WTC11 (cell line): Measurements from ENCODE around the gene TFF2. TPM values are rescaled to one million over a fixed set of nuclear protein-coding genes. Genes with fewer than 3 reads are reported as not detected.

Source experiments
- ATAC-seq: fragments of 200-7000 bp; cut with Tn5 transposase; 2 replicates; pipeline ENCODE4 v1.10.0; 2021; ENCODE audit warnings: mild to moderate bottlenecking, moderate library complexity
- CTCF ChIA-PET: fragments of 300-600 bp; sonication (Branson Sonifier 250); formaldehyde crosslinking; loops from one replicate; lab custom pipeline; 2021; ENCODE audit warnings: antibody characterized with exemption; lab: Charles Lee
- POLR2A ChIA-PET: fragments of 350-600 bp; sonication (Branson Sonifier 250); formaldehyde crosslinking; loops from one replicate; lab custom pipeline; 2021; ENCODE audit warnings: antibody characterized with exemption; lab: Charles Lee
- DNase-seq: peaks from one replicate; pipeline ENCODE4 v3.0.0; 2021; ENCODE audit warnings: low spot score
- H3K27ac Mint-ChIP-seq: 2 replicates; pipeline ENCODE4 v1.8.0; 2021; ENCODE audit warnings: mixed read lengths
- H3K27me3 Mint-ChIP-seq: 2 replicates; pipeline ENCODE4 v1.8.0; 2021; ENCODE audit warnings: low read depth, mild to moderate bottlenecking, moderate library complexity, mixed read lengths
- H3K36me3 Mint-ChIP-seq: 2 replicates; pipeline ENCODE4 v1.8.0; 2021; ENCODE audit warnings: mixed read lengths
- H3K4me1 Mint-ChIP-seq: 2 replicates; pipeline ENCODE4 v1.8.0; 2022; ENCODE audit warnings: mixed read lengths
- H3K4me3 Mint-ChIP-seq: 2 replicates; pipeline ENCODE4 v1.8.0; 2021; ENCODE audit warnings: mild to moderate bottlenecking, moderate library complexity, mixed read lengths
- H3K9me3 Mint-ChIP-seq: 2 replicates; pipeline ENCODE4 v1.8.0; 2021; ENCODE audit warnings: mixed read lengths
- ATF2 ChIP-seq: sonication (generic); formaldehyde crosslinking; IDR thresholded peaks from 2 replicates; pipeline ENCODE4 v1.8.1; 2022; ENCODE audit warnings: low read depth, missing genetic modification reagents, borderline replicate concordance
- E2F5 ChIP-seq: sonication (generic); formaldehyde crosslinking; IDR thresholded peaks from 2 replicates; pipeline ENCODE4 v1.8.1; 2022; ENCODE audit warnings: mild to moderate bottlenecking, moderate library complexity, missing genetic modification reagents
- ESRRA ChIP-seq: sonication (generic); formaldehyde crosslinking; IDR thresholded peaks from 2 replicates; pipeline ENCODE4 v1.8.1; 2022; ENCODE audit warnings: mild to moderate bottlenecking, missing genetic modification reagents, borderline replicate concordance
- FOXJ3 ChIP-seq: sonication (generic); formaldehyde crosslinking; IDR thresholded peaks from 2 replicates; pipeline ENCODE4 v1.9.0; 2021; ENCODE audit warnings: missing genetic modification reagents, mild to moderate bottlenecking, borderline replicate concordance
- FOXP1 ChIP-seq: sonication (generic); formaldehyde crosslinking; IDR thresholded peaks from 2 replicates; pipeline ENCODE4 v1.8.0; 2022; ENCODE audit warnings: missing genetic modification reagents, mild to moderate bottlenecking, moderate library complexity, borderline replicate concordance
- GABPB1 ChIP-seq: sonication (generic); formaldehyde crosslinking; IDR thresholded peaks from 2 replicates; pipeline ENCODE4 v1.8.1; 2023; ENCODE audit warnings: mild to moderate bottlenecking, missing genetic modification reagents
- JAZF1 ChIP-seq: fragments of 250-450 bp; sonication (Bioruptor Pico); IDR thresholded peaks from 2 replicates; pipeline ENCODE4 v1.9.0; 2021; ENCODE audit warnings: moderate library complexity, mild to moderate bottlenecking, inconsistent platforms
- NFATC4 ChIP-seq: fragments of 250-450 bp; sonication (Bioruptor Pico); IDR thresholded peaks from 2 replicates; pipeline ENCODE4 v1.9.0; 2021; ENCODE audit warnings: mild to moderate bottlenecking
- PRRX2 ChIP-seq: fragments of 250-450 bp; sonication (Bioruptor Pico); IDR thresholded peaks from 2 replicates; pipeline ENCODE4 v1.8.0; 2021; ENCODE audit warnings: mild to moderate bottlenecking
- RELA ChIP-seq: sonication (generic); formaldehyde crosslinking; IDR thresholded peaks from 2 replicates; pipeline ENCODE4 v1.8.1; 2022; ENCODE audit warnings: missing genetic modification reagents, mild to moderate bottlenecking, borderline replicate concordance
- SMAD4 ChIP-seq: sonication (generic); formaldehyde crosslinking; IDR thresholded peaks from 2 replicates; pipeline ENCODE4 v1.8.0; 2022; ENCODE audit warnings: mild to moderate bottlenecking, missing genetic modification reagents
- SP1 ChIP-seq: sonication (generic); formaldehyde crosslinking; conservative IDR thresholded peaks from 2 replicates; pipeline ENCODE4 v1.8.1; 2022; ENCODE audit warnings: missing genetic modification reagents
- TEAD1 ChIP-seq: sonication (generic); formaldehyde crosslinking; IDR thresholded peaks from 2 replicates; pipeline ENCODE4 v1.8.0; 2022; ENCODE audit warnings: mild to moderate bottlenecking, missing genetic modification reagents
- ZNF138 ChIP-seq: sonication (generic); formaldehyde crosslinking; conservative IDR thresholded peaks from 2 replicates; pipeline ENCODE4 v1.8.1; 2022; ENCODE audit warnings: mild to moderate bottlenecking, moderate library complexity, missing genetic modification reagents
- ZNF263 ChIP-seq: sonication (generic); formaldehyde crosslinking; IDR thresholded peaks from 2 replicates; pipeline ENCODE4 v1.8.1; 2022; ENCODE audit warnings: low read depth, mild to moderate bottlenecking, moderate library complexity, missing genetic modification reagents
- total RNA-seq: library from RNA; stranded (reverse); gene quantifications from 3 replicates; pipeline ENCODE4 v1.2.3, GENCODE V29; 2021
- TF ChIP-seq, protein P1 (sequence below): sonication (generic); formaldehyde crosslinking; IDR thresholded peaks from 2 replicates; pipeline ENCODE4 v1.8.0; 2023; ENCODE audit warnings: missing genetic modification reagents
- TF ChIP-seq, protein P2 (sequence below): sonication (generic); formaldehyde crosslinking; IDR thresholded peaks from 2 replicates; pipeline ENCODE4 v1.8.1; 2023; ENCODE audit warnings: mild to moderate bottlenecking, missing genetic modification reagents, moderate library complexity
- TF ChIP-seq, protein P3 (sequence below): sonication (generic); formaldehyde crosslinking; IDR thresholded peaks from 2 replicates; pipeline ENCODE4 v1.8.0; 2022; ENCODE audit warnings: mild to moderate bottlenecking, missing genetic modification reagents

Gene TFF2
- total RNA-seq, 1 experiment from 2014 or later: 0.33 TPM

GRCh38 chr21:42316891-42317290 is 33.9 kb downstream of the TFF2 start:
- Mint-ChIP-seq H3K4me1 (peaks cover 68% of the 10 kb centered on the region), H3K36me3 (no peaks in the 10 kb centered on the region), H3K9me3 (no peaks in the 10 kb centered on the region), H3K27ac (no peak overlapping the region), H3K27me3 (no peaks in the 10 kb centered on the region), H3K4me3 (no peak overlapping the region)
- ChIA-PET CTCF (interaction anchor here (1.2 to 11.5 kb wide), 4 partner anchors 20 to 171 kb away, joined by 3 to 165 read pairs (median 3); no protein-coding TSS in a partner anchor), POLR2A (no interaction called here)
- TF ChIP-seq, protein P1, sequence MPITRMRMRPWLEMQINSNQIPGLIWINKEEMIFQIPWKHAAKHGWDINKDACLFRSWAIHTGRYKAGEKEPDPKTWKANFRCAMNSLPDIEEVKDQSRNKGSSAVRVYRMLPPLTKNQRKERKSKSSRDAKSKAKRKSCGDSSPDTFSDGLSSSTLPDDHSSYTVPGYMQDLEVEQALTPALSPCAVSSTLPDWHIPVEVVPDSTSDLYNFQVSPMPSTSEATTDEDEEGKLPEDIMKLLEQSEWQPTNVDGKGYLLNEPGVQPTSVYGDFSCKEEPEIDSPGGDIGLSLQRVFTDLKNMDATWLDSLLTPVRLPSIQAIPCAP: no peak
- TF ChIP-seq FOXJ3 (no peak), JAZF1 (CRISPR knock-in tag) (no peak), ATF2 (no peak), ZNF263 (CRISPR knock-in tag) (no peak), ZNF138 (CRISPR knock-in tag) (no peak), RELA (CRISPR knock-in tag) (no peak)
- DNase-seq: no peak
- ATAC-seq: no peak

DNA sequence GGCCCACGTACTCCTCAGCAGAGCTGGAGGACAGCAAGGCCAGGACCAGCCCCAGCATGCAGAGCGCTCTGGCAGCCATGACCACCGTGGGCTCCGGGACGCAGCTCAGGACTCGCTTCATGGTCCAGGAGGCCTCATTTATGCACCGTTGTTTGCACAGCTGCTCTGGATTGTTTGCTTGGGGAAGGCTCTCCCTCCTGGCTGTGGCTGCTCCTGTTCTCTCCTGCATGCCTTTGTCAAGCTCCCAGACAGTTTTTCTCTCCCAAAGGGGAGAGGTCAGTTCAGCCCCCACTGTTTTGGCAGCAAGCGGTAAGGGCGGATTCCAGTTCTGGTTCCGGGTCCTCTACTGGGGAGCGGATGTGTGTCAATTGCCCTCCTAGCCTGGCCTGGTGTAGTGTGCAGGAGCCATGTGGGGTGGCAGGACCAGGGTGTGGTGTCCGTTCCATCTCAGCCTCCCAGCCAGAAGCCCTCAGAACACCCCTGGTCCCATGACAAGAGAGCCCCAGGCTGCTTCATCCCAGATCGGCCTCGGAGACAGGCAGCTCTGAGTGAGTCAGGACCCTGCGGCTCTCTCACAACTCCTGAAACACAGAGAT is 35.4 kb downstream of the TFF2 start, which contains the start of gene TFF3:
TSS of gene TFF3 (minus strand) at position 114 of the 596 bp plus-strand sequence. CDS start at position 79, 35 bp downstream.
- H3K9me3 Mint-ChIP-seq: no peaks in the 10 kb centered on the region
- H3K27ac Mint-ChIP-seq: no peak within 1 kb of the TSS; the same call in none of the 2 replicates
- peaks cover 2% of the 10 kb centered on the region for H3K27me3 Mint-ChIP-seq
- H3K36me3 Mint-ChIP-seq: no peaks in the 10 kb centered on the region
- ChIA-PET CTCF (interaction anchor here (0.9 to 11.5 kb wide), 2 partner anchors 22 to 66 kb away, joined by 4 to 165 read pairs; no protein-coding TSS in a partner anchor), POLR2A (no interaction called here)
- no peak within 1 kb of the TSS for H3K4me3 Mint-ChIP-seq
- ATAC-seq (no peak; the same call in 1 of the 2 replicates), DNase-seq (no peak)
- H3K4me1 Mint-ChIP-seq: peaks cover 64% of the 10 kb centered on the region
- no peak for TF ChIP-seq E2F5 (CRISPR knock-in tag)
- 0 out of 2 replicates have a peak, but pooled peaks have one; percentile 7 for TF ChIP-seq GABPB1 (CRISPR knock-in tag)
- TF ChIP-seq, all 79 proteins: peak for 1

- no peak for TF ChIP-seq TEAD1 (CRISPR knock-in tag)
- no peak for TF ChIP-seq SP1 (CRISPR knock-in tag)
- TF ChIP-seq SMAD4 (CRISPR knock-in tag): no peak
- TF ChIP-seq ESRRA (CRISPR knock-in tag): no peak
- no peak for TF ChIP-seq NFATC4 (CRISPR knock-in tag)
- TF ChIP-seq FOXP1 (CRISPR knock-in tag): no peak
- no peak for TF ChIP-seq RELA (CRISPR knock-in tag)
- TF ChIP-seq, protein P2, sequence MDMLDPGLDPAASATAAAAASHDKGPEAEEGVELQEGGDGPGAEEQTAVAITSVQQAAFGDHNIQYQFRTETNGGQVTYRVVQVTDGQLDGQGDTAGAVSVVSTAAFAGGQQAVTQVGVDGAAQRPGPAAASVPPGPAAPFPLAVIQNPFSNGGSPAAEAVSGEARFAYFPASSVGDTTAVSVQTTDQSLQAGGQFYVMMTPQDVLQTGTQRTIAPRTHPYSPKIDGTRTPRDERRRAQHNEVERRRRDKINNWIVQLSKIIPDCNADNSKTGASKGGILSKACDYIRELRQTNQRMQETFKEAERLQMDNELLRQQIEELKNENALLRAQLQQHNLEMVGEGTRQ (CRISPR knock-in tag): no peak
- TF ChIP-seq PRRX2 (CRISPR knock-in tag): no peak
- TF ChIP-seq, protein P3, sequence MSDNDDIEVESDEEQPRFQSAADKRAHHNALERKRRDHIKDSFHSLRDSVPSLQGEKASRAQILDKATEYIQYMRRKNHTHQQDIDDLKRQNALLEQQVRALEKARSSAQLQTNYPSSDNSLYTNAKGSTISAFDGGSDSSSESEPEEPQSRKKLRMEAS: no peak
- POLR2A ChIA-PET: no interaction called here
- Mint-ChIP-seq H3K4me3 (no peak overlapping the region), H3K36me3 (no peaks in the 10 kb centered on the region), H3K9me3 (no peaks in the 10 kb centered on the region), H3K4me1 (peaks cover 66% of the 10 kb centered on the region), H3K27me3 (peaks cover 6% of the 10 kb centered on the region), H3K27ac (no peak overlapping the region; the same call in 1 of the 2 replicates)
- no peak for ATAC-seq
- CTCF ChIA-PET: interaction anchor here (11.5 kb wide), 1 partner anchor 22 kb away, joined by 165 read pairs; no protein-coding TSS in a partner anchor
- no peak for DNase-seq
Measured at GRCh38 chr21:42314616-42315295, 36.0 kb downstream of the TFF2 start.
